Measurements from ENCODE around the gene GNG13.
"Not testable (repeated sequence)": the region's sequence is repeated elsewhere in the genome, so short reads cannot be mapped to it uniquely, and the experiment has no call there.

Gene GNG13

GRCh38 chr16:831571-832413 lies 31.3 kb upstream of the GNG13 start:
- no peak for DNase-seq (ENCODE audit: low read depth in 2 of 2)

- no peak for DNase-seq (ENCODE audit: low read depth in 2 of 2)
These were observed 30.5 kb upstream of the GNG13 start for GRCh38 chr16:830871-831570.

DNA sequence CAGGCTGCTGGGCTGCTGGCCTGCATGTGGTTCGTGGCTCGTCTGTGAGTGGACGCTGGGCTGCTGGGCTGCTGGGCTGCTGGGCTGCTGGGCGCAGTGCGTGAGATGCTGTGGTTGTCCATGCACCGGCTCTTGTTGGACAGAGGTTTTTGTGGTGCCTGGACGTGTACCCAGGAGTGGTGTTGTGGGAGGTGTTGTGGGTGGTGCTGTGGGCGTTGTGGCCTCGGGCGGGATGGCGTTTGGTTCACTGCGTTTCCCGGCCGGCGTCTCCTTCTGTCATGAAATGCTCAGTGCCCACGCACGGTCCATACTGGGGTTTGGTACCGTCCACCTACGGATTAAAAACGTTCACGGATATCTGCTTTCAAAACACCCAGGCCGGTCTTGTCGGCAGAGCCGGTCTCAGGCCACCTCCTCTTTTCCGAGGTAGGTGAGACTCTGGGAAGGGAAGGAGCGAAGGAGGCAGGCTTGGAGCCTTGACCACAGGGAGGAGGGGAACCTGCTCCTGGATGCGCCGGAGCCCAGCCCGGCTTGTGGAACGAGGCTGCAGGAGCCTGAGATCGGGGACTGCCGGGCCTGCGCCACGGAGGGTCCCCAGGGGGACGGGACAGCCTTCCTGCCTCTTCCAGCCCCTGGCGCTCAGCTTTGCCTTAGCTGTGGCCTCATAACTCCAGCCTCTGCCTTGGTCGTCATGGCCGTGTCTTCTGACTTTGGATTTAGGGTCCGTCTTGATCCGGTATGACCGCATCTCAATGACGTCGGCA lies 29.8 kb upstream of the GNG13 start:
- no peak for DNase-seq (ENCODE audit: low read depth in 2 of 2)

- no peak for DNase-seq (ENCODE audit: low read depth in 2 of 2)
These were observed 28.4 kb upstream of the GNG13 start for GRCh38 chr16:828891-829290.

DNA sequence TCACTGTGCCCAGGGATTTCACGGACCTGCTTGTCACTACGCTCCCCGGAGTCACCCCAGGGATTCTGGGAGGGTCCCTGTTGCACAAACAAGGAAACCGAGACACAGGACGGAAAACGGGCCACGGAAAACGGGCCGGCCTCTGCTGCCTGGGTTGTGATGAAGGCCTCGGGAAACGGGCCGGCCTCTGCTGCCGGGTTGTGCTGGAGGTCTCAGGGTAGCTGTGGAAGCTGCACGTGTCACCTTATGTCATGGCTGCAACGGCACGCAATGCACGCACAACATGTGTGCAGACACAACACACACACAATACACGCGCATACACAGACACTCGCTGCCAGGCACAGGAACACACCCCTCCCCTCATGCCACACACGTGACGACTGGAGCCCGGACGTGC lies 27.0 kb upstream of the GNG13 start:
- no peak for DNase-seq (ENCODE audit: low read depth in 2 of 2)

GRCh38 chr16:825341-826061 lies 25.0 kb upstream of the GNG13 start:
- DNase-seq (ENCODE audit: low read depth in 2 of 2) = no peak

DNA sequence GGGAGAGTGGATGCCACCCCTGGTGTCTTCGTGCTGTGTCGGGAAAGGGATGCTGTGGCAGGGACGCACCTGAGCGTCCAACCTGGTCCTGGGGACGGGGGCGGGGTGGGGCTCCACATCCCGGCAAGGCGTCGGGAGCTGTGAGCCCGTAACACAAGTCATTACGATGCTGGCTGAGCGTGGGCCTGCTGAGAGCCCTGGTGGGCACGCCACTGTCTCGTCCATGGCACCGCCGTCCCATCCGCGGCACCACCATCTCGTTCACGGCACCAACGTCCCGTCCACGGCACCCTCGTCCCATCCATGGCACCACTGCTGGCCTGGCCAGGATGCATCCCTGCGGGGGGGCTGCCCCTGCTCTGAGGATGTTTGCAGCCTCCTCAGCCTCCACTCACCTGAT lies 24.1 kb upstream of the GNG13 start:
- DNase-seq (ENCODE audit: low read depth in 2 of 2) = no peak

DNA sequence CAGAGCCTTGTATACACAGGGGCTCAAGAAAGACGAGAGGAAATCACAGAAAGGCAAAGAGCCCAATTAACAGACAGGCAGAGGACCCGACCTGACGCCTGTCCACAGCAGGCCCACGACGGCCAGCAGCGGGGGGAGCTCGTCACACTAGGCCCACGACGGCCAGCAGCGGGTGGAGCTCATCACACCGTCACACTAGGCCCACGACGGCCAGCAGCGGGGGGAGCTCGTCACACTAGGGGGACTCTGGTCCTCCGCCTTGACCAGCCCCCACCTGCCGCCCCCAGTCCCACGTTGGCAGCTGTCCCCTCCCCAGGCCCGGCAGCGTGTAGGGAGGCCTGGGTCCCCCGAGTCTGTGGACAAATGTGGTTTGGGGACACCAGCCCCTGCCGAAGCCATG lies 23.7 kb upstream of the GNG13 start:
- DNase-seq (ENCODE audit: low read depth in 2 of 2) = no peak

DNA sequence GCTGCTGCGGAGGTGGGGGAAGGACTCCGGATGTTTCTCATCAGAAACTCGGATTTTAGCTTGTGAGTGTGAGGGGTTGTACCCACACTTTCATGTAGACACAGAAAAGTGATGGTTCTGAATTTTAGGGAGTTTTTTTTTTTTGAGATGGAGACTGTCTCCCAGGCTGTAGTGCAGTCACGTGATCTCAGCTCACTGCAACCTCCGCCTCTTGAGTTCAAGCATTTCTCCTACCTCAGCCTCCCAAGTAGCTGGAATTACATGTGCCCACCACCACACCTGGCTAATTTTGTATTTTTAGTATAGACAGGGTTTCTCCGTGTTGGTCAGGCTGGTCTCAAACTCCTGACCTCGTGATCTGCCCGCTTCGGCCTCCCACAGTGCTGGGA lies 22.4 kb upstream of the GNG13 start:
- no peak for DNase-seq (ENCODE audit: low read depth in 2 of 2)

- DNase-seq (ENCODE audit: low read depth in 2 of 2) = no peak
These were observed 21.8 kb upstream of the GNG13 start for GRCh38 chr16:822174-822908.

GRCh38 chr16:821751-822150 lies 21.2 kb upstream of the GNG13 start:
- DNase-seq (ENCODE audit: low read depth in 2 of 2) = no peak

DNA sequence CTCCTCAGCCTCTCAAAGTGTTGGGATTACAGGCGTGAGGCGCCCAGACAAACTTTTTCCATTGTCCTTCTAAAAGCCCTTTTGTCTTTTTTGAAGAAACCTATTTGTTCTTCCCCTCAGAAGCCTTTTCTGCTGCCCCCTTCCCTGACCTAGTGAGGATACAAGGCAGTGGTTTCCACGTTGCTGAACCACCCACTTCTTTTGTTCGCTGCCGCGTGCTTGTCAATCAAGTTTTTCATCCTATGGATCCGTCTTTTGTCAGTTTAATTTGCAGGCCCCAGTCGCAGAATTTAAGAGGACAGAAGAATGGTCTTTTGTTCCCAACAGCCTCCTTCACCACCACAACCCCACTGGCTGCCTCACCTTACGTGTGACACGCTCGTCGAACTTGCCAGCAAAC lies 20.2 kb upstream of the GNG13 start:
- DNase-seq (ENCODE audit: low read depth in 2 of 2) = no peak

DNA sequence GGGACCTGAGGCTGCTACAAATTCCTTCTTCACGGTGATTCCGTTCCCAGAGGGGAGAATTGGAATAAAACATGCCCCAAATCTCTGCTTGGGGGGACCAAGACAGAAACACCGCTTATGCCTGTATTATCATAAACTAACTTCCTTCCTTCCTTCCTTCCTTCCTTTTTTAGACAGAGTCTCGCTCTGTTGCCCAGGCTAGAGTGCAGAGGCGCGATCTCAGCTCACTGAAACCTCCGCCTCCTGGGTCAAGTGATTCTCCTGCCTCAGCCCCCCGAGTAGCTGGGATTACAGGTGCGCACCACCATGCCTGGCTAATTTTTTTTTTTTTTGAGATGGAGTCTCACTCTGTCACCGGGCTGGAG lies 19.5 kb upstream of the GNG13 start:
- DNase-seq (ENCODE audit: low read depth in 2 of 2) = not testable (repeated sequence)

DNA sequence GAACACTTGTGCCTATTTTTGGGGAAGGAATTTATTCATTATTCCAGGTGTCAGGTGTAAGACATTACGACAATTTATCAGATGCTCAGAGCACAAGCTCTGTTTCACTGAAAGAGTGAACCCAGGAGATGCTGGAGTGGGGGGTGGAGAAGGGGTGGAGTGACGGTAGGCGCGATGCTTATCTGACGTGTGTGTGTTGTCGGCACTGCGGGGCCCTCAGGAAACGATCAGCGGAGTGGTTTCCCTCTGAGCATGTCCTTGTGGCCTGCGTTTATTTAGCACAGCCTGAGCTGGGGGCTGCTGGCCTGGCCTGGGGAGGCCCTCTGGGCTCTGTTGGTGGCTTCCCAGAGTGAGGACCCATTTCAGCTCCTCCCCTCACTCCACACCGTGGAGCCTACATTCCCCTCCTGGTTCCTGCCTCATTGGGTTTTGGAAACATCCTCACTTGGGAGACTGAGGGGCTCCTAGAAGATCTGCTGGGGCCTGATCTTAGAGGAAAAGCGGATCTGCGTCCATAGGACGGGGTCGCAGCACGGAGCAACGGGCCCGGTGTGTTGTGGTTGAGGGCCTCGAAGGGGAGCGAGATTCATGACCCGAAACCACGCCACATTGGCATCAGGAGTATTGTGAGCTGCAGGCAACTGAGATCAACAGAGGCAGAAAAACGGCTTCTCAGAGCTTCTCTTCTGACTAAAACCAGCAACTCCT lies 19.0 kb upstream of the GNG13 start:
- no peak for DNase-seq (ENCODE audit: low read depth in 2 of 2)

DNA sequence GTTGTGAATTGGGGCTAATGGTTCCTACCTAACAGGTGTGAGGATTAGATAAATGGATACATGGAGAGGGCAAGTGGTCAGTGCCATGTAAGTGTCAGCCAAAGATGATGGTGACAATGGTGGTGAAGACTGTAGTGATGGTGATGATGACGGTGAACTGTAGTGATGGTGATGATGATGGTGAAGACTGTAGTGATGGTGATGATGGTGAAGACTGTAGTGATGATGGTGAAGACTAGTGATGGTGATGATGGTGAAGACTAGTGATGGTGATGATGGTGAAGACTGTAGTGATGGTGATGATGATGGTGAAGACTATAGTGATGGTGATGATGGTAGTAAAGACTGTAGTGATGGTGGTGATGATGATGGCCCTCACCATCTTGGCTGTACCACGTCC lies 18.1 kb upstream of the GNG13 start:
- no peak for DNase-seq (ENCODE audit: low read depth in 2 of 2)

GRCh38 chr16:818132-818531 lies 17.6 kb upstream of the GNG13 start:
- no peak for DNase-seq (ENCODE audit: low read depth in 2 of 2)

GRCh38 chr16:817001-817906 lies 16.7 kb upstream of the GNG13 start:
- DNase-seq (ENCODE audit: low read depth in 2 of 2) = no peak

DNA sequence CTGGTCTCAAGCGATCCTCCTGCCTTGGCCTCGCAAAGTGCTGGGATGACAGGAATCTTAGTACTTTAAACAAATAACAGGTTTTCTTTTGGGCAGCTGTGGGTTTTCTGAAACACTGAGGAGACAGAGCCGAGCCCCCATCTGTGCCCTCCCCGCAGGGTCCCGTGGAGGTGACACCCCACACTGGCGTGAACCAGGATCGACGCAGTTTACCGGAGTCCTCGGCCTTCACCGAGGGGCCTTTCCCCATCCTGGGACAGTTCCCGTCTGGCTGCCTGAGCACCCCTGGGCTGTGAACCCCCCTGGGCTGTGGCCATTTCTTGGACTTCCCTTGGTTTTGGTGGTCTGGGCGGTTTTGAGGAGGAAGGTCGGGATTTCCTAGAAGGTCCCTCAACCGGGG lies 15.3 kb upstream of the GNG13 start:
- no peak for DNase-seq (ENCODE audit: low read depth in 2 of 2)

DNA sequence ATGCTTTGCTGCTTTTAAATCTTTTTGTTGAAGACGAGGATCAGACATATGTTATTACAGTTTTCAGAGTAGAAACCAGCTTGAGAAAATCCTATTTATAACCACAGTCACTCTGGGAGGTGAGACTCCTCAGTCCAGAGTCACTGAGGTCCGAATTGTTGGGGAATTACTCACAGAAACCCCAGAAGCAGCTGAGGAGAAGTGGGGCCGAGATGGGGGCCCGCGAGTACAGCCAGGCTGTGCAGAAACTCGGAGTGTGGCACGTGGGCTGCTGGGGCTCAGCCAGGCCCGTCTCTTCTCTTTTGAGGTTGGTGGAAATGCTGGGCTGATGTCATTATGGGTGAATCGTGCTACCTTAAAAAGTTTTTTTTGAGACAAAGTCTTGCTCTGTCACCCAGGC lies 14.4 kb upstream of the GNG13 start:
- DNase-seq (ENCODE audit: low read depth in 2 of 2) = peak; percentile 15 to 16
